Endothelial cell of umbilical vein (primary cell): ENCODE measurements around the gene SPAG16. TPM values are rescaled to one million over a fixed set of nuclear protein-coding genes. Genes with fewer than 3 reads are reported as not detected.

ENCODE experiments used
- BruUV-seq: library from RNA; stranded (reverse); fragments of 400-500 nt; replicated peaks from 2 replicates; lab custom pipeline; 2021; lab: Mats Ljungman, UMichigan
- CTCF ChIA-PET: fragments of 300-600, 350-600 bp; sonication (Branson Sonifier 250); formaldehyde crosslinking; loops from one replicate; lab custom pipeline; 2021; ENCODE audit warnings: antibody characterized with exemption, inconsistent platforms; lab: Charles Lee
- POLR2A ChIA-PET: fragments of 300-600, 350-600 bp; sonication (Branson Sonifier 250); formaldehyde crosslinking; loops from one replicate; lab custom pipeline; 2021; ENCODE audit warnings: antibody characterized with exemption, inconsistent platforms; lab: Charles Lee
- DNase-seq: peaks from one replicate; pipeline ENCODE4 v3.0.0-alpha.2; 2011; ENCODE audit warnings: low read depth, low spot score
- FAIRE-seq: peaks from 2 replicates; lab custom pipeline; 2011; peaks lifted over from hg19 to GRCh38; lab: Jason Lieb, UNC
- H2AFZ ChIP-seq: 2 replicates; pipeline ENCODE4 v1.6.0; 2012; ENCODE audit warnings: low read depth, low read length, control low read depth, inconsistent platforms
- H3K27ac ChIP-seq: 2 replicates; pipeline ENCODE4 v1.5.1; 2011; ENCODE audit warnings: low read depth, mild to moderate bottlenecking, control low read depth, low read length, moderate library complexity; ENCODE audit not compliant: insufficient read depth
- H3K27me3 ChIP-seq, 2 experiments: 2 replicates each; pipeline versions ENCODE4 v1.6.0 to v1.6.1; 2011; ENCODE audit warnings: low read length in 2 of 2, mixed read lengths in 1 of 2; ENCODE audit not compliant: control insufficient read depth in 2 of 2, insufficient read depth in 2 of 2
- H3K36me3 ChIP-seq, 2 experiments: 2 replicates in 1 of 2; 3 replicates in 1 of 2; pipeline ENCODE4 v1.5.1; 2011; ENCODE audit warnings: low read length in 2 of 2, mild to moderate bottlenecking in 1 of 2, moderate library complexity in 1 of 2; ENCODE audit not compliant: control insufficient read depth in 2 of 2, insufficient read depth in 2 of 2; ENCODE audit errors: extremely low read depth in 1 of 2
- H3K4me1 ChIP-seq: 3 replicates; pipeline ENCODE4 v1.5.1; 2011; ENCODE audit warnings: mild to moderate bottlenecking, low read length; ENCODE audit not compliant: control insufficient read depth, insufficient read depth; ENCODE audit errors: extremely low read depth
- H3K4me2 ChIP-seq: 2 replicates; pipeline ENCODE4 v1.6.1; 2011; ENCODE audit warnings: low read length, control low read depth, mixed read lengths; ENCODE audit not compliant: insufficient read depth
- H3K4me3 ChIP-seq, 3 experiments: fragments of 200-600 bp in 1 of 3; sonication (generic), shearing (Covaris generic) in 1 of 3; replicated peaks in 1 of 3; 2 replicates each; pipeline ENCODE4 v1.5.1; 2011 to 2016; ENCODE audit warnings: control low read depth in 3 of 3, low read length in 3 of 3, mild to moderate bottlenecking in 2 of 3, inconsistent platforms in 1 of 3, low read depth in 1 of 3, moderate library complexity in 1 of 3; ENCODE audit not compliant: insufficient read depth in 1 of 3
- H3K79me2 ChIP-seq: 2 replicates; pipeline ENCODE4 v1.6.0; 2012; ENCODE audit warnings: low read length, inconsistent platforms; ENCODE audit not compliant: control insufficient read depth, insufficient read depth
- H3K9ac ChIP-seq: replicated peaks from 2 replicates; pipeline ENCODE3; 2011; ENCODE audit warnings: low read length, control low read depth; ENCODE audit not compliant: insufficient read depth; ENCODE audit errors: extremely low read depth
- H3K9me1 ChIP-seq: replicated peaks from 3 replicates; pipeline ENCODE4 v1.6.0; 2011; ENCODE audit warnings: mild to moderate bottlenecking, low read length; ENCODE audit not compliant: control insufficient read depth, insufficient read depth; ENCODE audit errors: extremely low read depth
- H3K9me3 ChIP-seq: replicated peaks from 2 replicates; pipeline ENCODE4 v1.5.1; 2012; ENCODE audit warnings: low read length, inconsistent platforms; ENCODE audit not compliant: control insufficient read depth, insufficient read depth
- H4K20me1 ChIP-seq: replicated peaks from 2 replicates; pipeline ENCODE3; 2011; ENCODE audit warnings: mild to moderate bottlenecking, low read length; ENCODE audit not compliant: control insufficient read depth, insufficient read depth; ENCODE audit errors: extremely low read depth
- EZH2 ChIP-seq: IDR thresholded peaks from 2 replicates; pipeline ENCODE4 v1.6.1; 2012; ENCODE audit warnings: borderline replicate concordance, low read depth, mild to moderate bottlenecking, moderate library complexity, low read length, inconsistent platforms; ENCODE audit not compliant: severe bottlenecking
- FOS ChIP-seq: IDR thresholded peaks from 2 replicates; pipeline ENCODE4 v1.6.1; 2011; ENCODE audit warnings: mild to moderate bottlenecking, low read length, moderate library complexity, borderline replicate concordance; ENCODE audit not compliant: insufficient read depth
- GATA2 ChIP-seq: IDR thresholded peaks from 2 replicates; pipeline ENCODE4 v1.7.0; 2011; ENCODE audit warnings: low read depth, mild to moderate bottlenecking, moderate library complexity, mixed read lengths, low read length; ENCODE audit not compliant: insufficient read length, insufficient read depth
- JUN ChIP-seq: IDR thresholded peaks from 2 replicates; pipeline ENCODE4 v1.6.1; 2011; ENCODE audit warnings: borderline replicate concordance, low read depth; ENCODE audit not compliant: insufficient read length, insufficient read depth
- MYC ChIP-seq: IDR thresholded peaks from one replicate; pipeline ENCODE4 v1.6.1; 2011; ENCODE audit warnings: mild to moderate bottlenecking, low read depth, low read length
- POLR2A ChIP-seq: IDR thresholded peaks from 2 replicates; pipeline ENCODE4 v1.6.1; 2012; ENCODE audit warnings: low read depth, mild to moderate bottlenecking, control low read depth, low read length
- POLR2AphosphoS5 ChIP-seq: IDR thresholded peaks from 2 replicates; pipeline ENCODE4 v1.6.1; 2012; ENCODE audit warnings: low read depth, mild to moderate bottlenecking, control low read depth, low read length, moderate library complexity; ENCODE audit not compliant: insufficient read depth
- dilution Hi-C: fragments of 300-500 bp; cut with MboI; formaldehyde crosslinking; loops from one replicate; pipeline ENCODE4 v1.15.0; 2019; ENCODE audit warnings: low sequenced_read_pairs; ENCODE audit not compliant: extremely low pct_ligation_motif_present
- intact Hi-C: fragments of 100-400 bp; cut with micrococcal nuclease; formaldehyde crosslinking; loops from one replicate; pipeline ENCODE4 v1.10.0; 2022
- polyA plus RNA-seq, 4 experiments: library from polyadenylated mRNA; depleted of rRNA in 3 of 4; stranded (reverse) in 3 of 4; unstranded in 1 of 4; fragments of >200 nt; gene quantifications; 2 replicates each; pipeline versions ENCODE4 v1.2.1 to v1.2.3, GENCODE V29; 2011 to 2012; ENCODE audit warnings: missing spikeins in 1 of 4
- total RNA-seq: library from RNA; stranded (reverse); gene quantifications from 2 replicates; pipeline ENCODE4 v1.2.3, GENCODE V29; 2021
- TF ChIP-seq, protein P1 (sequence below): IDR thresholded peaks from 2 replicates; pipeline ENCODE4 v1.6.1; 2011; ENCODE audit not compliant: insufficient read depth, insufficient read length
- TF ChIP-seq, protein P2 (sequence below), 2 donors: IDR thresholded peaks; 1 replicate in 1 of 2; 2 replicates in 1 of 2; pipeline ENCODE4 v1.5.1; 2011; ENCODE audit warnings: low read length in 2 of 2, mild to moderate bottlenecking in 2 of 2, moderate library complexity in 2 of 2, control low read depth in 1 of 2, inconsistent platforms in 1 of 2, low read depth in 1 of 2; ENCODE audit not compliant: insufficient read depth in 1 of 2; ENCODE audit errors: extremely low read depth in 1 of 2

The SPAG16 gene
- total and polyA plus RNA-seq, 2 donors (not counting 3 experiments of a cell fraction or from before 2014, with no cell fraction given), result 4.0 to 7.7 TPM

GRCh38 chr2:214077727-214078126, 793.5 kb downstream of the SPAG16 start:
- CTCF ChIA-PET, result no interaction called here
- POLR2A ChIA-PET, result no interaction called here
- FAIRE-seq (no peak), DNase-seq (no peak)
- no peaks in the 10 kb centered on the region for H3K36me3 ChIP-seq
- no peaks in the 10 kb centered on the region for H3K79me2 ChIP-seq
- H3K9me3 ChIP-seq, result no peaks in the 10 kb centered on the region
- H4K20me1 ChIP-seq, result no peaks in the 10 kb centered on the region
- TF ChIP-seq, protein P1, sequence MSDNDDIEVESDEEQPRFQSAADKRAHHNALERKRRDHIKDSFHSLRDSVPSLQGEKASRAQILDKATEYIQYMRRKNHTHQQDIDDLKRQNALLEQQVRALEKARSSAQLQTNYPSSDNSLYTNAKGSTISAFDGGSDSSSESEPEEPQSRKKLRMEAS, result no peak
- TF ChIP-seq MYC (no peak), FOS (no peak), POLR2A (no peak), POLR2AphosphoS5 (no peak), GATA2 (no peak), JUN (no peak), EZH2 (no peak)
- TF ChIP-seq, protein P2, sequence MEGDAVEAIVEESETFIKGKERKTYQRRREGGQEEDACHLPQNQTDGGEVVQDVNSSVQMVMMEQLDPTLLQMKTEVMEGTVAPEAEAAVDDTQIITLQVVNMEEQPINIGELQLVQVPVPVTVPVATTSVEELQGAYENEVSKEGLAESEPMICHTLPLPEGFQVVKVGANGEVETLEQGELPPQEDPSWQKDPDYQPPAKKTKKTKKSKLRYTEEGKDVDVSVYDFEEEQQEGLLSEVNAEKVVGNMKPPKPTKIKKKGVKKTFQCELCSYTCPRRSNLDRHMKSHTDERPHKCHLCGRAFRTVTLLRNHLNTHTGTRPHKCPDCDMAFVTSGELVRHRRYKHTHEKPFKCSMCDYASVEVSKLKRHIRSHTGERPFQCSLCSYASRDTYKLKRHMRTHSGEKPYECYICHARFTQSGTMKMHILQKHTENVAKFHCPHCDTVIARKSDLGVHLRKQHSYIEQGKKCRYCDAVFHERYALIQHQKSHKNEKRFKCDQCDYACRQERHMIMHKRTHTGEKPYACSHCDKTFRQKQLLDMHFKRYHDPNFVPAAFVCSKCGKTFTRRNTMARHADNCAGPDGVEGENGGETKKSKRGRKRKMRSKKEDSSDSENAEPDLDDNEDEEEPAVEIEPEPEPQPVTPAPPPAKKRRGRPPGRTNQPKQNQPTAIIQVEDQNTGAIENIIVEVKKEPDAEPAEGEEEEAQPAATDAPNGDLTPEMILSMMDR (IDR thresholded peaks at IDR 0.05; ENCODE audit: extremely low read depth in 1 of 2, insufficient read depth in 1 of 2, low read depth in 1 of 2, low read length in 2 of 2), result no peak
- H3K4me1 ChIP-seq, result no peaks in the 10 kb centered on the region
- H3K27me3 ChIP-seq, result no peaks in the 10 kb centered on the region
- H3K27ac ChIP-seq, result no peak overlapping the region
- no peak overlapping the region for H3K9ac ChIP-seq
- no TSS peak for BruUV-seq
- H3K4me3 ChIP-seq, result no peak overlapping the region
- dilution Hi-C loops, result no loop called here
- no peaks in the 10 kb centered on the region for H3K9me1 ChIP-seq
- intact Hi-C loops, result no loop called here
- no peak overlapping the region for H3K4me2 ChIP-seq
- no peak overlapping the region for H2AFZ ChIP-seq
